ENCODE measurements around the gene OBSCN.

The OBSCN gene

GRCh38 chr1:228341450-228341813, 133.6 kb downstream of the OBSCN start:
- H3K4me3 ChIP-seq (ENCODE audit: low read depth, low read length) = no peak overlapping the region
- no peak for DNase-seq (ENCODE audit: low read depth)
- no peak for TF ChIP-seq CTCF (IDR thresholded peaks at IDR 0.05; ENCODE audit: control insufficient read depth, extremely low read depth, insufficient read depth)

DNA sequence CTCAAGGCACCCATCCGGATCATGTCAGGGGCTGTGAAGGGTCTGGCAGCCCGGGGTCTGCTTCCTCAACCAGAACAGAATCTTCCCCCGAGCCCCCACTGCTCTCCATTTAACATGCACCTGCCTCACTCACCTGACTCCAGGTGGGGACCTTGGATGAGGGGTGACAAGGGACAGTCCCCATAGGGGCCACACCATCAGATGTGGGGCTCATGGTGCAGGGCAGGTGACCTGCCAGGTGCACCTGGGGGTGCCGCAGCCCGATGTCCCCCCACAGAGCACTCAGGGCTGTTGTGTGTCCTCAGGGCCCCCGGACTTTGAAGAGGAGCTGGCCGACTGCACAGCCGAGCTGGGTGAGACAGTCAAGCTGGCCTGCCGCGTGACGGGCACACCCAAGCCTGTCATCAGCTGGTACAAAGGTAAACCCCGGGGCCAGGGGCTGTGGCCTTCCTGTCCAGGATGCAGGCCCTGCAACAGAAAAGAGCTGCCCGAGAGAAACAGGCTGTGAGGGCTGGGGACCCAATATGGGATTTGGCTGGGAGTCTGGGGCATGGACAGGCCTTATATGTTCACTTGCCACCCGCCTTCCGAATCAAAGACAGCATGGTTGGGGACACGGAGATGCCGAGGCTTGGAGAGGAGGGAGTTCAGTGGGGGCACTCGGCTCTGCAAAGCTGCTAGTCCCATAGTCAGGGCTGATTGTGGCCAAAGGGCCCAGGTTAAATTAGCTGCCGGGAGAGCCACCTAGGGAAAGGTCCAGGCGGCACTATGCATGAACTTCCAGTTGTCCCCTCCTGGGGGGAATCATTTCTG, 134.2 kb downstream of the OBSCN start:
- no peak overlapping the region for H3K4me3 ChIP-seq (ENCODE audit: low read depth, low read length)
- no peak for DNase-seq (ENCODE audit: low read depth)
- TF ChIP-seq CTCF (IDR thresholded peaks at IDR 0.05; ENCODE audit: control insufficient read depth, extremely low read depth, insufficient read depth) = no peak

DNA sequence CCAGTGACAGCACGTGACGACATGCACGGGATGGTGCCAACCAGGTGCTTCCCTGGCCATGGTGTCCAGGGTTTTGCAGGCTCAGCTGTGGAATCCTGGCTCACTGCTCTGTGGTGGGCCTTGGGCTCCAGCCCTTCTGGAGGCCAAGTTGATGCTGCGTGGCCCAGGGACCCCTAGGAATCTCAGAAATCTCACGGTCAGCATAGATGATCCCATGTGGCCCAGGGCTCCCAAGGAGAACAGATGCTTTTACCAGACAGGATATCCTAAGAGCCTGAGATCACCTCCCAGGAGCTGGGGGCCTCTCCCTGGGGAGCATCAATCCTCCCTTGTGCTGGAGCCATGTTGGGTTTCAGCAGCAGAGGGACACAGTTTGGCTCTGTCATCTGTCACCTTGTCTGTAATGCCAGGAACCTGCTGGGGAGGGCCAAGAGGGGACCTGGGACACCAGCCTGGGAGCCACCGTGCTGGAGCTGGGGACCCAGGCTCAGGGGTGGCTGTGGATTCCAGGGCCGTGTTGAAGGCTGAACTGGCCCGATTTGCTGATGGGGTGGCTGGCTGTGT, 134.9 kb downstream of the OBSCN start:
- H3K4me3 ChIP-seq (ENCODE audit: low read depth, low read length) = no peak overlapping the region
- DNase-seq (ENCODE audit: low read depth) = no peak
- no peak for TF ChIP-seq CTCF (IDR thresholded peaks at IDR 0.05; ENCODE audit: control insufficient read depth, extremely low read depth, insufficient read depth)

DNA sequence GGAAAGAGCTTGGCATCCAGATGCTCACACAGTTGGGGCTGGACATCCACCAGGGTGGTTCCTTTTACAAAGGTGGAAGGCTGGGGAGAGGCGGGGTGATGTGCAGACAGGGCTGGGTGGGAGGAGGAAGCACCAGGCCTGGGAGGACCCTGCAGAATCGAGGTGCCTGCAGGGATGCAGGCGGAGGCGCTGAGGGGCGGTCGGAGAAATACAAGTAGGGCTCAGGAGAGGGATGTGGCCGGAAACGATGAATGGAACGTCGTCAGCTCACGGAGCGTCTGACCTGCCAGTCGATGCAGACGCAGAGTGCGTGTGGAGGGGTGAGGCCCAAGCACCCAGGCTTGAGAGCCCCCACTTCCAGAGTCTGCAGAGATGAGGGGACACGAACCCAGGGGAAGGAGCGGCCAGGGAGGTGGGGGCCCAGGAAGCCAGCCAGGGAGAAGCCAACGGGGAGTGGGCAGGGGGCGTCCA, 135.4 kb downstream of the OBSCN start:
- no peak for DNase-seq (ENCODE audit: low read depth)
- TF ChIP-seq CTCF (IDR thresholded peaks at IDR 0.05; ENCODE audit: control insufficient read depth, extremely low read depth, insufficient read depth) = no peak
- H3K4me3 ChIP-seq (ENCODE audit: low read depth, low read length) = no peak overlapping the region

- no peak for DNase-seq (ENCODE audit: low read depth)
- no peak for TF ChIP-seq CTCF (IDR thresholded peaks at IDR 0.05; ENCODE audit: control insufficient read depth, extremely low read depth, insufficient read depth)
- no peak overlapping the region for H3K4me3 ChIP-seq (ENCODE audit: low read depth, low read length)
Measured at GRCh38 chr1:228344631-228345072, 136.8 kb downstream of the OBSCN start.

DNA sequence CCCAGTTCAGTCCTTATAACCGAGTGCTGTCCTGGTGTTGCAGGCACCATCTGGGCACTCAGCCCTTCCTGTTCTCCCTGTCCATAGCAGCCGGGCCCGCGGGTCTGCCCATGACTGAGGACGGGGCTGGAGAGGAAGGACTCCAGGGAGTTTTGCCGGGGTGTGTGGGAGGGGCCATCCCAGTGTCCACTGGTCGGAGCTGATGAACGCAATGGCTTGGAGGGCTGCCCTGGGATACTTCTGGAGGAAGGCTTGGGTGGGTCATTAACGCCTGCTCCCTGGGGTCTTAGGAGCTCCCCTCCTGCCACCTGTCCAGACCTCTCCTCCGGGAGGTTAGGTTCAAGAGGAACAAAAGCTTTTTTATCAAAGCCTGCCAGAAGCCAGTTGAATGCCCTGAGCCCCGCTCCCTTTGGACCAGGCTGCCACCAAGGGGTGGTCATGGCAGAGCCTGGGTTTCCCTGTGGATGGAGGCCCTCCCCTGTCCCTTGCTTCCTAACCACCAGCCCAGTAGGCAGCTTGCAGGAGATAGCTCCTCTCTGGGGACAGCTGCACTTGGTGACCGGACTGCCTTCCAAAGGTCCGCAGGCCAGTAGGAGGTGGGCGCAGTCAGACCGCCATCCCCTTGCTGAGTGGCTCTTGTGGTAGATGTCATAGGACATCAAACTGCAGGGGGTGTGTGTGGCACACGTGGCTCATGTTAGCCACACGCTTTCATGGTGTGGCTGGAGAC, 137.5 kb downstream of the OBSCN start:
- no peak for DNase-seq (ENCODE audit: low read depth)
- no peak overlapping the region for H3K4me3 ChIP-seq (ENCODE audit: low read depth, low read length)
- no peak for TF ChIP-seq CTCF (IDR thresholded peaks at IDR 0.05; ENCODE audit: control insufficient read depth, extremely low read depth, insufficient read depth)

All from LNCaP clone FGC (cell line).